PC-9 (cell line): ENCODE results near the gene ANO7. TPM values are rescaled to one million over a fixed set of nuclear protein-coding genes. Genes with fewer than 3 reads are reported as not detected.

Experiments
- BruUV-seq: library from RNA; stranded (reverse); fragments of 400-500 nt; replicated peaks from 2 replicates; lab custom pipeline; 2021; lab: Mats Ljungman, UMichigan
- CTCF ChIA-PET: fragments of 300-600 bp; sonication (Branson Sonifier 250); formaldehyde crosslinking; loops from one replicate; lab custom pipeline; 2022; ENCODE audit warnings: antibody characterized with exemption; lab: Charles Lee
- POLR2A ChIA-PET: fragments of 300-600 bp; sonication (Branson Sonifier 250); formaldehyde crosslinking; loops from one replicate; lab custom pipeline; 2022; ENCODE audit warnings: antibody characterized with exemption; ENCODE audit not compliant: unreplicated experiment; lab: Charles Lee
- DNase-seq, 2 experiments: peaks; one replicate each; pipeline versions ENCODE4 v3.0.0 to v3.0.0-alpha.2; 2015 to 2022; ENCODE audit warnings: mixed read lengths in 1 of 2
- H2AFZ ChIP-seq: fragments of 200-600 bp; sonication (generic); 2 replicates; pipeline ENCODE4 v1.8.1; 2017; ENCODE audit warnings: antibody characterized with exemption
- H3F3A ChIP-seq: fragments of 200-600 bp; sonication (generic); 2 replicates; pipeline ENCODE4 v1.8.1; 2017; ENCODE audit warnings: antibody characterized with exemption, mild to moderate bottlenecking, low read depth; ENCODE audit not compliant: insufficient read depth
- H3K27ac ChIP-seq: fragments of 200-600 bp; sonication (generic); 2 replicates; pipeline ENCODE4 v1.6.1; 2016; ENCODE audit warnings: mixed run types
- H3K27me3 ChIP-seq: fragments of 200-600 bp; sonication (generic); 2 replicates; pipeline ENCODE4 v1.6.1; 2016; ENCODE audit warnings: low read depth, mixed run types; ENCODE audit not compliant: insufficient read depth
- H3K36me3 ChIP-seq: fragments of 200-600 bp; sonication (generic); 2 replicates; pipeline ENCODE4 v1.6.1; 2016; ENCODE audit warnings: low read depth, mixed run types
- H3K4me1 ChIP-seq: fragments of 200-600 bp; sonication (generic); replicated peaks from 2 replicates; pipeline ENCODE4 v1.6.1; 2016; ENCODE audit warnings: mixed run types; ENCODE audit not compliant: insufficient read depth
- H3K4me2 ChIP-seq: fragments of 200-600 bp; sonication (generic); 2 replicates; pipeline ENCODE4 v1.6.1; 2017; ENCODE audit warnings: mixed run types
- H3K4me3 ChIP-seq: fragments of 200-600 bp; sonication (generic); 2 replicates; pipeline ENCODE4 v1.6.1; 2016; ENCODE audit warnings: mixed run types
- H3K79me2 ChIP-seq: fragments of 200-600 bp; sonication (generic); 2 replicates; pipeline ENCODE4 v1.6.1; 2017; ENCODE audit warnings: low read depth, mixed run types
- H3K9me2 ChIP-seq: fragments of 200-600 bp; sonication (generic); 2 replicates; pipeline ENCODE4 v1.8.1; 2017; ENCODE audit warnings: mild to moderate bottlenecking; ENCODE audit not compliant: insufficient read depth
- H3K9me3 ChIP-seq: fragments of 200-600 bp; sonication (generic); 2 replicates; pipeline ENCODE4 v1.8.1; 2016; ENCODE audit warnings: low read depth; ENCODE audit not compliant: insufficient read depth
- H4K20me1 ChIP-seq: fragments of 200-600 bp; sonication (generic); 2 replicates; pipeline ENCODE4 v1.8.1; 2017; ENCODE audit not compliant: insufficient read depth
- CTCF ChIP-seq: fragments of 200-600 bp; sonication (generic); conservative IDR thresholded peaks from 2 replicates; pipeline ENCODE4 v1.6.1; 2017; ENCODE audit warnings: mixed run types, antibody characterized with exemption, mild to moderate bottlenecking, moderate library complexity
- EZH2 ChIP-seq: fragments of 200-600 bp; sonication (generic); IDR thresholded peaks from 2 replicates; pipeline ENCODE4 v1.8.0; 2017; ENCODE audit warnings: antibody characterized with exemption, low read depth
- intact Hi-C: fragments of 100-400 bp; cut with micrococcal nuclease; formaldehyde crosslinking; loops from one replicate; pipeline ENCODE4 v1.10.0; 2022; ENCODE audit not compliant: unreplicated experiment
- total RNA-seq: library from RNA; stranded (reverse); gene quantifications from 2 replicates; pipeline ENCODE4 v1.2.3, GENCODE V29; 2021

Gene ANO7
- total RNA-seq, 1 experiment from 2014 or later: 6.5 TPM

DNA sequence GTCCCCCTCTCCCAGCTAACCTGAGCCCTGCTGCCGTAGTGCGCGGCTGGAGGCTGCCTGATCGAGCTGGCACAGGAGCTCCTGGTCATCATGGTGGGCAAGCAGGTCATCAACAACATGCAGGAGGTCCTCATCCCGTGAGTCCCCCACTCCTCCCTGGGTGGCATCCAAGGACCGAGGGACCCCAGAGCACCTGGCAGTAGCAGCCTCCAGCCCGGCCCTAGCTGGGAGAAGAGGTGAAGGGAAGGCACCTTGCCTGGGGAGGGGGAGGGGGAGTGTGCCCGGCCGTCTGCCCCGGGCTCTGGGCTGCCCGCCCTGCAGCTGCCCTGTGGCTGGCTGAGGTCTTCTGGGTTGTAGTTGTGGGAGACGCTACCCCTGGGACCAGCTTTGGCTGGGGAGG, 26.3 kb downstream of the ANO7 start:
- POLR2A ChIA-PET: no interaction called here
- no peaks in the 10 kb centered on the region for H3K9me2 ChIP-seq
- H3K36me3 ChIP-seq: no peaks in the 10 kb centered on the region
- CTCF ChIA-PET: interaction anchor here (0.6 kb wide), 1 partner anchor 8 kb away, joined by 3 read pairs; no protein-coding TSS in a partner anchor
- H3K27me3 ChIP-seq: peaks cover 41% of the 10 kb centered on the region
- H3K4me1 ChIP-seq: peaks cover 8% of the 10 kb centered on the region
- intact Hi-C loops: loop anchor here (5.0 to 10.0 kb wide), 2 partner anchors 110 to 362 kb away; partner anchors contain the start of gene MTERF4
- H3F3A ChIP-seq: peaks cover 33% of the 10 kb centered on the region
- DNase-seq: no peak
- H3K27ac ChIP-seq: no peak overlapping the region
- no peak overlapping the region for H2AFZ ChIP-seq
- H3K4me2 ChIP-seq: no peak overlapping the region
- no peak overlapping the region for H3K4me3 ChIP-seq
- H4K20me1 ChIP-seq: no peaks in the 10 kb centered on the region
- peaks cover under 1% of the 10 kb centered on the region; the same call in 1 of the 2 replicates for H3K79me2 ChIP-seq
- TF ChIP-seq CTCF: no peak
- no peak for TF ChIP-seq EZH2
- BruUV-seq: no TSS peak
- H3K9me3 ChIP-seq: no peaks in the 10 kb centered on the region

GRCh38 chr2:241215421-241215820, 26.9 kb downstream of the ANO7 start:
- Histone ChIP-seq H3K4me3 (no peak overlapping the region), H3K36me3 (no peaks in the 10 kb centered on the region), H3K79me2 (peaks cover 7% of the 10 kb centered on the region; the same call in 1 of the 2 replicates), H2AFZ (no peak overlapping the region), H3K27me3 (peaks cover 35% of the 10 kb centered on the region), H4K20me1 (no peaks in the 10 kb centered on the region), H3K9me2 (no peaks in the 10 kb centered on the region), H3F3A (peaks cover 34% of the 10 kb centered on the region), H3K4me2 (no peak overlapping the region), H3K27ac (no peak overlapping the region), H3K9me3 (no peaks in the 10 kb centered on the region), H3K4me1 (peaks cover 11% of the 10 kb centered on the region)
- intact Hi-C loops: loop anchor here (5.0 to 10.0 kb wide), 2 partner anchors 111 to 363 kb away; partner anchors contain the start of gene MTERF4
- CTCF ChIA-PET: interaction anchor here (0.6 kb wide), 1 partner anchor 8 kb away, joined by 3 read pairs; no protein-coding TSS in a partner anchor
- DNase-seq: no peak
- TF ChIP-seq EZH2 (no peak), CTCF (no peak)
- POLR2A ChIA-PET: interaction anchor here (0.6 kb wide), 1 partner anchor 318 kb away, joined by 3 read pairs; no protein-coding TSS in a partner anchor
- BruUV-seq: no TSS peak

DNA sequence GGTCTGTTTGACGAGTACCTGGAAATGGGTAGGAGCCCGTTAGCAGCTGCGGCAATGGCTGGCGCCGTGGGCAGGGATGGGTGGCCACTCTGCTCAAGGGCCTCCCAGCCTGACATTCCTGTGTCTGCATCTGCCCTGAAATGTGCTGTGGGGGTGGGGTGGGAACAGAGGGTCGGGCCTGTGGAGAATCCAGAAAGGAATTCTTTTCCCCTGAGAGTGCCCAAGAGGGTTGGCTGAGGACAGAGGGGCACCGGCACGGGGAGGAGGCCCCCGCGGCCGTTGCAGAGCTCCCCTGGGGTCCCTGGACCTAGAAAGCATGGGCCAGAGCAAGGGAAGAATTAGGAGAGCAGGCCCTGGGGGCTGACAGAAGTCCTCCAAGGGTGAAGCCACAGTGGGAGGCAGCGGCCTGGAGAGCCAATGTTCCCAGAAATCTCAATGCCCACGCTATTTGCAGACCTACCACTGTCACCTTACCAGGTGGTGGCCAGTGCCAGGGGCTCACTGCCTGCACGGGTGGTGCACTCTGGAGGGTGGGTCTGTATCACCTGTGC, 27.8 kb downstream of the ANO7 start:
- Histone ChIP-seq H3K27me3 (peaks cover 27% of the 10 kb centered on the region), H3K4me3 (no peak overlapping the region), H3K4me1 (peaks cover 11% of the 10 kb centered on the region), H4K20me1 (no peaks in the 10 kb centered on the region), H3K4me2 (no peak overlapping the region), H3K79me2 (peaks cover 7% of the 10 kb centered on the region; the same call in 1 of the 2 replicates), H2AFZ (no peak overlapping the region), H3K9me3 (no peaks in the 10 kb centered on the region), H3K9me2 (no peaks in the 10 kb centered on the region), H3K36me3 (no peaks in the 10 kb centered on the region), H3K27ac (no peak overlapping the region), H3F3A (peaks cover 34% of the 10 kb centered on the region)
- ChIA-PET CTCF (interaction anchor here (0.5 kb wide), 1 partner anchor 344 kb away, joined by 3 read pairs; no protein-coding TSS in a partner anchor), POLR2A (no interaction called here)
- intact Hi-C loops: loop anchor here (5.0 to 10.0 kb wide), 2 partner anchors 111 to 364 kb away; partner anchors contain the start of gene MTERF4
- no peak for TF ChIP-seq CTCF
- TF ChIP-seq EZH2: no peak
- DNase-seq: no peak
- BruUV-seq: no TSS peak
